Measurements from ENCODE around the gene RXRA.

GRCh38 chr9:134375011-134375390 lies 48.7 kb downstream of the RXRA start:
- TF ChIP-seq EZH2 (IDR thresholded peaks at IDR 0.05; ENCODE audit: insufficient read depth, low read length) (no peak), CTCF (IDR thresholded peaks at IDR 0.05; ENCODE audit: insufficient read depth, low read depth, low read length) (no peak)

Measured in astrocyte (in vitro differentiated cells and primary cell).